Peyer's patch (tissue), 4 donors: ENCODE data around the gene CBLB.

Experiments
- POLR2A ChIP-seq, 2 donors: fragments of 450-650 bp; IDR thresholded peaks; one replicate each; pipeline ENCODE4 v1.5.1; 2017; ENCODE audit warnings: antibody characterized with exemption in 2 of 2, mild to moderate bottlenecking in 2 of 2, moderate library complexity in 2 of 2
- TF ChIP-seq, protein P1 (sequence below), 6 experiments: fragments of 450-650 bp in 4 of 6; fragments of 200-600 bp in 2 of 6; sonication (generic) in 1 of 6; IDR thresholded peaks; one replicate each; pipeline ENCODE4 v1.5.1; 2017 to 2019; ENCODE audit warnings: antibody characterized with exemption in 6 of 6, mild to moderate bottlenecking in 3 of 6, moderate library complexity in 1 of 6

DNA sequence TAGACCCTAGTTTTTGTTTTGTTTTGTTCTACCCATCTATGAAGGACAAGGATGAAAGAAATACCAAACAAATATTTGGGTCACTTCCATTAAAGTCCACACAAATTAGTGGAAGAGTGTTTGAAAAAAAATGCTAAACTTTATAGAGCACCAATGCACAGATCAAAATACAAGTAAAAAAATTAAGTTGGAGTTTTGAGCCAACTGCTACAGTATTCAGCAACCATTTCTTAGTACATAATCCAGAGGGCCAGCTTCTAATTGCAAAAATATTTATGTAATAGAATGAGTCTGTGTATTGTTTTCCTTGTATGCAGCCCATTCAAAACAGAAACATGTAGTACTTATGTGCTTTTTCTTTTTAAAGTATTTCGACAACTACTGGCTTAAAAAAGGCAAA lies 121.1 kb downstream of the CBLB start:
- TF ChIP-seq, protein P1, sequence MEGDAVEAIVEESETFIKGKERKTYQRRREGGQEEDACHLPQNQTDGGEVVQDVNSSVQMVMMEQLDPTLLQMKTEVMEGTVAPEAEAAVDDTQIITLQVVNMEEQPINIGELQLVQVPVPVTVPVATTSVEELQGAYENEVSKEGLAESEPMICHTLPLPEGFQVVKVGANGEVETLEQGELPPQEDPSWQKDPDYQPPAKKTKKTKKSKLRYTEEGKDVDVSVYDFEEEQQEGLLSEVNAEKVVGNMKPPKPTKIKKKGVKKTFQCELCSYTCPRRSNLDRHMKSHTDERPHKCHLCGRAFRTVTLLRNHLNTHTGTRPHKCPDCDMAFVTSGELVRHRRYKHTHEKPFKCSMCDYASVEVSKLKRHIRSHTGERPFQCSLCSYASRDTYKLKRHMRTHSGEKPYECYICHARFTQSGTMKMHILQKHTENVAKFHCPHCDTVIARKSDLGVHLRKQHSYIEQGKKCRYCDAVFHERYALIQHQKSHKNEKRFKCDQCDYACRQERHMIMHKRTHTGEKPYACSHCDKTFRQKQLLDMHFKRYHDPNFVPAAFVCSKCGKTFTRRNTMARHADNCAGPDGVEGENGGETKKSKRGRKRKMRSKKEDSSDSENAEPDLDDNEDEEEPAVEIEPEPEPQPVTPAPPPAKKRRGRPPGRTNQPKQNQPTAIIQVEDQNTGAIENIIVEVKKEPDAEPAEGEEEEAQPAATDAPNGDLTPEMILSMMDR (IDR thresholded peaks at IDR 0.05): peak in 1 of 6 experiments; percentile 2
- no peak for TF ChIP-seq POLR2A (IDR thresholded peaks at IDR 0.05)
